ENCODE results near the gene MPV17. TPM values are rescaled to one million over a fixed set of nuclear protein-coding genes. Genes with fewer than 3 reads are reported as not detected.

MPV17 gene
- total and polyA plus RNA-seq, 2 of the 13 experiments (the other 11 are each of a cell fraction or from before 2014, with no cell fraction given) = 48.9 to 129 TPM

- peak; percentile 86 for TF ChIP-seq ZNF281 (CRISPR knock-in tag; IDR thresholded peaks at IDR 0.05; ENCODE audit: borderline replicate concordance)
- TF ChIP-seq TARDBP (CRISPR knock-in tag; IDR thresholded peaks at IDR 0.05) = peak; percentile 75; the same call in 1 of the 2 replicates
- no peak for TF ChIP-seq ZNF383 (CRISPR knock-in tag; IDR thresholded peaks at IDR 0.05; ENCODE audit: borderline replicate concordance)
- TF ChIP-seq ZNF121 (CRISPR knock-in tag; IDR thresholded peaks at IDR 0.05) = no peak
- peak; percentile 25 for TF ChIP-seq KAT7 (CRISPR knock-in tag; IDR thresholded peaks at IDR 0.05; ENCODE audit: borderline replicate concordance)
- TF ChIP-seq ZNF678 (CRISPR knock-in tag; IDR thresholded peaks at IDR 0.05) = peak; percentile 75
- TF ChIP-seq ZNF275 (CRISPR knock-in tag; IDR thresholded peaks at IDR 0.05; ENCODE audit: borderline replicate concordance) = peak; percentile 74; the same call in 1 of the 2 replicates
- no peak for TF ChIP-seq ZNF460 (CRISPR knock-in tag; IDR thresholded peaks at IDR 0.05; ENCODE audit: borderline replicate concordance)
- TF ChIP-seq ZFP41 (CRISPR knock-in tag; IDR thresholded peaks at IDR 0.05; ENCODE audit: borderline replicate concordance) = peak; percentile 54
- no peak for TF ChIP-seq STAT5B (CRISPR knock-in tag; IDR thresholded peaks at IDR 0.05)
- peak; percentile 87; the same call in 1 of the 2 replicates for TF ChIP-seq SNAPC4 (CRISPR knock-in tag; IDR thresholded peaks at IDR 0.05)
- TF ChIP-seq TBP (CRISPR knock-in tag; IDR thresholded peaks at IDR 0.05) = no peak
- TF ChIP-seq ZNF253 (CRISPR knock-in tag; IDR thresholded peaks at IDR 0.05; ENCODE audit: borderline replicate concordance) = peak; percentile 35; the same call in 1 of the 2 replicates
- TF ChIP-seq CTCF (CRISPR knock-in tag; IDR thresholded peaks at IDR 0.05) = 0 out of 2 replicates have a peak, but pooled peaks have one; percentile 25
- TF ChIP-seq SP4 (CRISPR knock-in tag; IDR thresholded peaks at IDR 0.05) = peak; percentile 88
- peak; percentile 84 for TF ChIP-seq YEATS2 (CRISPR knock-in tag; IDR thresholded peaks at IDR 0.05; ENCODE audit: borderline replicate concordance)
- TF ChIP-seq NCOA1 (CRISPR knock-in tag; IDR thresholded peaks at IDR 0.05) = no peak; the same call in none of the 2 replicates
- TF ChIP-seq MAX (IDR thresholded peaks at IDR 0.05) = peak; percentile 95
Measured at GRCh38 chr2:27356382-27357181, 33.7 kb upstream of the MPV17 start, which contains the start of gene GTF3C2 (continued).

Measured in HepG2 (cell line).